Trophoblast cell (in vitro differentiated cells and primary cell): ENCODE results near the gene RBM47.

Experiments used
- DNase-seq, 2 donors: peaks; one replicate each; pipeline ENCODE4 v3.0.0-alpha.2; 2016
- H2AFZ ChIP-seq: 2 replicates; pipeline ENCODE4 v1.6.1; 2013; ENCODE audit warnings: low read length, moderate library complexity, mild to moderate bottlenecking; ENCODE audit not compliant: insufficient read depth, poor library complexity
- H2AK5ac ChIP-seq: 2 replicates; pipeline ENCODE4 v1.6.1; 2013; ENCODE audit warnings: mild to moderate bottlenecking, low read length
- H2BK120ac ChIP-seq: 2 replicates; pipeline ENCODE4 v1.6.1; 2013; ENCODE audit warnings: low read length, mild to moderate bottlenecking, moderate library complexity; ENCODE audit not compliant: insufficient read depth, poor library complexity
- H2BK12ac ChIP-seq: 2 replicates; pipeline ENCODE4 v1.6.1; 2013; ENCODE audit warnings: mild to moderate bottlenecking, low read length, moderate library complexity
- H2BK5ac ChIP-seq: 2 replicates; pipeline ENCODE4 v1.6.1; 2013; ENCODE audit warnings: low read length, low read depth, moderate library complexity, mild to moderate bottlenecking; ENCODE audit not compliant: poor library complexity
- H3K14ac ChIP-seq: 2 replicates; pipeline ENCODE4 v1.6.1; 2013; ENCODE audit warnings: mild to moderate bottlenecking, low read length
- H3K18ac ChIP-seq: 2 replicates; pipeline ENCODE4 v1.6.1; 2013; ENCODE audit warnings: mild to moderate bottlenecking, low read length
- H3K23ac ChIP-seq: 2 replicates; pipeline ENCODE4 v1.6.1; 2013; ENCODE audit warnings: low read length
- H3K27ac ChIP-seq: 2 replicates; pipeline ENCODE4 v1.5.1; 2013; ENCODE audit warnings: low read depth, mild to moderate bottlenecking, inconsistent platforms, low read length, moderate library complexity
- H3K27me3 ChIP-seq: 2 replicates; pipeline ENCODE4 v1.6.1; 2013; ENCODE audit warnings: inconsistent platforms, mild to moderate bottlenecking, low read length, moderate library complexity; ENCODE audit not compliant: insufficient read depth
- H3K36me3 ChIP-seq, 2 experiments: 1 replicate in 1 of 2; 2 replicates in 1 of 2; pipeline ENCODE4 v1.6.1; 2013; ENCODE audit warnings: low read length in 2 of 2, mild to moderate bottlenecking in 2 of 2, moderate library complexity in 1 of 2; ENCODE audit not compliant: insufficient read depth in 2 of 2, control insufficient read depth in 1 of 2
- H3K4ac ChIP-seq: 2 replicates; pipeline ENCODE4 v1.6.1; 2013; ENCODE audit warnings: low read depth, mild to moderate bottlenecking, low read length, moderate library complexity
- H3K4me1 ChIP-seq, 2 experiments: 1 replicate in 1 of 2; 2 replicates in 1 of 2; pipeline ENCODE4 v1.6.1; 2013; ENCODE audit warnings: low read length in 2 of 2, mild to moderate bottlenecking in 2 of 2, moderate library complexity in 1 of 2; ENCODE audit not compliant: insufficient read depth in 2 of 2, control insufficient read depth in 1 of 2
- H3K4me2 ChIP-seq: 2 replicates; pipeline ENCODE4 v1.6.1; 2013; ENCODE audit warnings: inconsistent platforms, mild to moderate bottlenecking, low read length, moderate library complexity
- H3K4me3 ChIP-seq: 2 replicates; pipeline ENCODE4 v1.5.1; 2013; ENCODE audit warnings: mild to moderate bottlenecking, low read depth, low read length, inconsistent platforms
- H3K79me1 ChIP-seq: one replicate; pipeline ENCODE4 v1.6.1; 2013; ENCODE audit warnings: low read length
- H3K79me2 ChIP-seq: 2 replicates; pipeline ENCODE4 v1.6.1; 2013; ENCODE audit warnings: low read length, mild to moderate bottlenecking; ENCODE audit not compliant: control insufficient read depth, insufficient read depth, poor library complexity
- H3K9ac ChIP-seq: 2 replicates; pipeline ENCODE4 v1.6.1; 2013; ENCODE audit warnings: mild to moderate bottlenecking, low read length
- H3K9me3 ChIP-seq: 2 replicates; pipeline ENCODE4 v1.6.1; 2013; ENCODE audit warnings: low read depth, mild to moderate bottlenecking, control low read depth, inconsistent platforms, low read length; ENCODE audit not compliant: insufficient read depth
- H4K12ac ChIP-seq: 2 replicates; pipeline ENCODE4 v1.6.1; 2013; ENCODE audit warnings: low read depth, mild to moderate bottlenecking, low read length, moderate library complexity
- H4K8ac ChIP-seq: 2 replicates; pipeline ENCODE4 v1.6.1; 2013; ENCODE audit warnings: low read depth, mild to moderate bottlenecking, low read length, moderate library complexity
- H4K91ac ChIP-seq: one replicate; pipeline ENCODE4 v1.6.1; 2013; ENCODE audit warnings: low read depth, mild to moderate bottlenecking, low read length, moderate library complexity
- WGBS: extraction: QIAGEN DNeasy Blood & Tissue Kit; methylation state at CpG from one replicate; pipeline ENCODE4 v1.1.7; 2013; ENCODE audit warnings: missing lambda C conversion rate; ENCODE audit not compliant: insufficient read length, insufficient coverage; ENCODE audit errors: extremely low coverage; 5-methylcytosine and 5-hydroxymethylcytosine counted together

Gene RBM47

DNA sequence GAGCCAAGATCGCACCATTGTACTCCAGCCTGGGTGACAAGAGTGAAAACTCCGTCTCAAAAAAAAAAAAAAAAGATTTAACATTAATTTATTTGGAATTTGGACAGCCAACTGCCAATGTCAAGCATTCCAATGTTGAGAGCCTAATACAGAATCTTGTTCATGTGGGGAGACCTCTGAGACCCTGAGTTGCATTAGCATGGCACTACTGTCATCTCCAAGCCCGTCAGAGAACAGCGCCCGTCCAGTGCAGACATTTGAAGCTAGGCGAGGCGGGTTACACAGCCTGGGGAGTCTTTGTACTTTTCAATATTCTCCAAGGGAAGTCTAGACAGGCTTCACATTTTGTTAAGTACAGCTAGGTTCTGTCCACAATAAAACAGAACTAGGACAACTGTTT is 167.8 kb downstream of the RBM47 start:
- Histone ChIP-seq H4K91ac (no peak overlapping the region), H3K23ac (no peak overlapping the region), H3K79me1 (no peaks in the 10 kb centered on the region), H4K8ac (no peak overlapping the region), H2BK12ac (no peak overlapping the region), H2BK5ac (no peak overlapping the region), H4K12ac (no peak overlapping the region), H3K27me3 (no peaks in the 10 kb centered on the region), H3K36me3 (peaks cover 2 to 5% of the 10 kb centered on the region in 2 experiments), H3K9ac (no peak overlapping the region), H3K4me3 (no peak overlapping the region), H3K4me2 (no peak overlapping the region), H3K27ac (no peak overlapping the region), H2AK5ac (no peak overlapping the region), H3K79me2 (no peaks in the 10 kb centered on the region), H3K18ac (no peak overlapping the region), H2BK120ac (no peak overlapping the region), H3K9me3 (no peaks in the 10 kb centered on the region), H3K14ac (no peak overlapping the region), H3K4ac (no peak overlapping the region), H2AFZ (no peak overlapping the region), H3K4me1 (no peaks in the 10 kb centered on the region)
- no peak for DNase-seq
- WGBS, result no CpG with 5 or more reads among the region's 7 CpGs

DNA sequence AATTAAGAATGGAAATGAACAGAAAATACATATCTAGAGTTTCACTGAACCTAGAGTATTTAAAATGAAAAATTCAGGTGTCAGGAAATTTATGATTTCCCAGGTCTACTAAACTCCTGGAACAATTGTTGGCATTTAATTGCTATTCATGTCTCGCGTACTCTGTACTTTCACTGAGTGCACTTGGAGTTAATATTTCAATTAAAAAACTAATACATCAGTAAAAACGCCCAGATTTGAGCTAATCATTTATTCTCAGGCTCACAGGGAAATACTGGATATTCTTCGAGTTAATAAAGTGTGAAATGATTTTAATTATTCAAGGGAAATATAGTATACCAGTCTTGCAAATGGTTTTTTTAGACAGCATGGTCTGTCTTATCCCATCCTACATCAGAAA is 168.6 kb downstream of the RBM47 start:
- Histone ChIP-seq H3K14ac (no peak overlapping the region), H3K9ac (no peak overlapping the region), H4K91ac (no peak overlapping the region), H2AK5ac (no peak overlapping the region), H3K79me2 (no peaks in the 10 kb centered on the region), H2AFZ (no peak overlapping the region), H3K4me3 (no peak overlapping the region), H2BK5ac (no peak overlapping the region), H3K27me3 (no peaks in the 10 kb centered on the region), H3K36me3 (peaks cover 2 to 5% of the 10 kb centered on the region in 2 experiments), H3K4me1 (no peaks in the 10 kb centered on the region), H3K4ac (no peak overlapping the region), H4K8ac (no peak overlapping the region), H4K12ac (no peak overlapping the region), H2BK12ac (no peak overlapping the region), H3K4me2 (no peak overlapping the region), H3K27ac (no peak overlapping the region), H3K79me1 (no peaks in the 10 kb centered on the region), H2BK120ac (no peak overlapping the region), H3K23ac (no peak overlapping the region), H3K18ac (no peak overlapping the region), H3K9me3 (no peaks in the 10 kb centered on the region)
- DNase-seq, result no peak
- WGBS, result no CpG with 5 or more reads among the region's 4 CpGs

GRCh38 chr4:40458683-40459082 is 171.0 kb downstream of the RBM47 start:
- no peaks in the 10 kb centered on the region for H3K9me3 ChIP-seq
- WGBS, result no CpG with 5 or more reads among the region's 4 CpGs
- no peak overlapping the region for H3K9ac ChIP-seq

GRCh38 chr4:40458109-40458508 is 171.6 kb downstream of the RBM47 start:
- DNase-seq, result no peak
- WGBS, result no CpG with 5 or more reads among the region's 1 CpG
- H3K36me3 ChIP-seq, result no peaks in the 10 kb centered on the region
- no peaks in the 10 kb centered on the region for H3K79me1 ChIP-seq
- no peak overlapping the region for H3K9ac ChIP-seq
- no peak overlapping the region for H3K18ac ChIP-seq
- H3K27ac ChIP-seq, result no peak overlapping the region
- H3K27me3 ChIP-seq, result no peaks in the 10 kb centered on the region
- no peak overlapping the region for H3K4ac ChIP-seq
- no peak overlapping the region for H2AFZ ChIP-seq
- H3K79me2 ChIP-seq, result no peaks in the 10 kb centered on the region
- H2BK120ac ChIP-seq, result no peak overlapping the region
- no peak overlapping the region for H3K23ac ChIP-seq
- H3K14ac ChIP-seq, result no peak overlapping the region
- no peak overlapping the region for H4K12ac ChIP-seq
- no peak overlapping the region for H2BK5ac ChIP-seq
- no peak overlapping the region for H3K4me2 ChIP-seq
- no peak overlapping the region for H2BK12ac ChIP-seq
- no peak overlapping the region for H2AK5ac ChIP-seq
- H4K8ac ChIP-seq, result no peak overlapping the region
- H3K4me1 ChIP-seq, result peaks cover 0 to 2% of the 10 kb centered on the region in 2 experiments
- H4K91ac ChIP-seq, result no peak overlapping the region
- no peak overlapping the region for H3K4me3 ChIP-seq
- no peaks in the 10 kb centered on the region for H3K9me3 ChIP-seq

More at GRCh38 chr4:40458683-40459082, 171.0 kb downstream of the RBM47 start:
- Histone ChIP-seq H2BK12ac (no peak overlapping the region), H3K4me2 (no peak overlapping the region), H4K8ac (no peak overlapping the region), H2AFZ (no peak overlapping the region), H3K4ac (no peak overlapping the region), H3K4me1 (peaks cover 0 to 2% of the 10 kb centered on the region in 2 experiments), H4K12ac (no peak overlapping the region), H3K79me2 (no peaks in the 10 kb centered on the region), H2BK120ac (no peak overlapping the region), H4K91ac (no peak overlapping the region), H3K36me3 (no peaks in the 10 kb centered on the region), H3K79me1 (no peaks in the 10 kb centered on the region), H3K14ac (no peak overlapping the region), H3K23ac (no peak overlapping the region), H3K18ac (no peak overlapping the region), H3K27ac (no peak overlapping the region), H3K27me3 (no peaks in the 10 kb centered on the region), H3K4me3 (no peak overlapping the region), H2BK5ac (no peak overlapping the region), H2AK5ac (no peak overlapping the region)
- DNase-seq, result no peak
